Ovary (tissue), 9 donors: ENCODE measurements around the gene TMEFF2. TPM values are rescaled to one million over a fixed set of nuclear protein-coding genes. Genes with fewer than 3 reads are reported as not detected.

ENCODE experiments used
- DNase-seq, 5 donors: peaks; one replicate each; pipeline ENCODE4 v3.0.0-alpha.2; 2019 to 2020
- H3K27ac ChIP-seq, 2 donors: fragments of 200-600 bp; one replicate each; pipeline versions ENCODE4 v1.5.1 to v1.8.0; 2019 to 2022
- H3K27me3 ChIP-seq: fragments of 200-600 bp; one replicate; pipeline ENCODE4 v1.8.0; 2022
- H3K36me3 ChIP-seq: fragments of 200-600 bp; sonication (generic); one replicate; pipeline ENCODE4 v1.5.1; 2019
- H3K4me1 ChIP-seq: one replicate; pipeline ENCODE4 v1.8.1; 2013; ENCODE audit warnings: mild to moderate bottlenecking, moderate library complexity; ENCODE audit not compliant: insufficient read depth
- H3K4me3 ChIP-seq: fragments of 200-600 bp; sonication (generic); one replicate; pipeline ENCODE4 v1.5.1; 2017
- H3K9me3 ChIP-seq, 2 donors: fragments of 200-600 bp in 1 of 2; sonication (generic) in 1 of 2; one replicate each; pipeline versions ENCODE4 v1.5.1 to v1.8.1; 2013 to 2019; ENCODE audit warnings: mild to moderate bottlenecking in 1 of 2, moderate library complexity in 1 of 2
- CTCF ChIP-seq, 3 donors: fragments of 450-650 bp in 2 of 3; fragments of 200-600 bp in 1 of 3; IDR thresholded peaks; one replicate each; pipeline versions ENCODE4 v1.5.1 to v1.8.0; 2016 to 2022; ENCODE audit warnings: antibody characterized with exemption in 3 of 3, mild to moderate bottlenecking in 1 of 3
- EP300 ChIP-seq: sonication (generic); formaldehyde crosslinking; IDR thresholded peaks from one replicate; pipeline ENCODE4 v1.6.1; 2017; ENCODE audit warnings: antibody characterized with exemption
- POLR2A ChIP-seq: fragments of 450-650 bp; IDR thresholded peaks from one replicate; pipeline ENCODE4 v1.6.1; 2017; ENCODE audit warnings: antibody characterized with exemption, mild to moderate bottlenecking, moderate library complexity
- WGBS, 3 donors: extraction: QIAGEN DNeasy Blood & Tissue Kit in 1 of 3; methylation state at CpG; one replicate each; pipeline versions ENCODE4 v1.1.5 to v1.1.7; 2013 to 2017; 5-methylcytosine and 5-hydroxymethylcytosine counted together
- intact Hi-C, 4 donors: fragments of 100-400 bp; cut with DNase I; formaldehyde crosslinking; loops; one replicate each; pipeline versions ENCODE4 v1.11.0 to v1.15.1; 2022 to 2023
- polyA plus RNA-seq, 2 donors: library from polyadenylated mRNA; stranded (reverse); fragments of 200-250 nt in 1 of 2; fragments of 350-450 nt in 1 of 2; fragmentation: Illumina TruSeq in 1 of 2; extraction: RNeasy Lipid Tissue Mini Kit (QIAGEN cat#74804) in 1 of 2; gene quantifications; one replicate each; pipeline ENCODE4 v1.2.3, GENCODE V29; 2013 to 2014
- total RNA-seq, 7 donors: library from RNA; depleted of rRNA in 2 of 7; stranded (reverse); fragments of >200 nt in 2 of 7; fragmentation: NEBNext Ultra II Directional in 3 of 7; extraction: Animal tissue kit (Norgen Biotek cat#: 25700) in 3 of 7; gene quantifications; one replicate each; pipeline versions ENCODE4 v1.1.0 to v1.2.4, GENCODE V29; 2016 to 2023
- donor health status: DM: no; HTN: no; CAD: no; lungs with moderate emphysema.
- donor health status: DM: no; HTN: no; CAD: no.
- donor health status: Bipolar disorder and iron deficiency.
- donor health status: DM: yes; HTN: yes; CAD: no.
- donor health status: DM: no; HTN: no; CAD: no.
- donor health status: DM: yes; HTN: yes; CAD: no.

The TMEFF2 gene
- total and polyA plus RNA-seq, 9 donors = 0.05 to 0.34 (median 0.08) TPM; not detected in 5

- no peaks in the 10 kb centered on the region for H3K4me1 ChIP-seq
- WGBS, 3 donors = 85 to 93% (median 91%) methylated on average over 1 of the region's 1 CpG
- no peak for TF ChIP-seq EP300
- no peak for TF ChIP-seq CTCF (IDR thresholded peaks at IDR 0.05)
- TF ChIP-seq POLR2A = no peak
- no peaks in the 10 kb centered on the region for H3K27me3 ChIP-seq
- no peak overlapping the region for H3K27ac ChIP-seq
- intact Hi-C loops = no loop called here
- no peaks in the 10 kb centered on the region for H3K36me3 ChIP-seq
- no peak for DNase-seq
- no peak overlapping the region for H3K4me3 ChIP-seq
- no peaks in the 10 kb centered on the region for H3K9me3 ChIP-seq
Measured at GRCh38 chr2:192030289-192030688, 164.4 kb downstream of the TMEFF2 start.

- TF ChIP-seq CTCF (IDR thresholded peaks at IDR 0.05) = no peak
- no peak for TF ChIP-seq EP300
- TF ChIP-seq POLR2A = no peak
- WGBS, 3 donors = 86 to 92% (median 89%) methylated on average over 2 of the region's 2 CpGs
- H3K9me3 ChIP-seq = no peaks in the 10 kb centered on the region
Measured at GRCh38 chr2:192029089-192029488, 165.6 kb downstream of the TMEFF2 start.

DNA sequence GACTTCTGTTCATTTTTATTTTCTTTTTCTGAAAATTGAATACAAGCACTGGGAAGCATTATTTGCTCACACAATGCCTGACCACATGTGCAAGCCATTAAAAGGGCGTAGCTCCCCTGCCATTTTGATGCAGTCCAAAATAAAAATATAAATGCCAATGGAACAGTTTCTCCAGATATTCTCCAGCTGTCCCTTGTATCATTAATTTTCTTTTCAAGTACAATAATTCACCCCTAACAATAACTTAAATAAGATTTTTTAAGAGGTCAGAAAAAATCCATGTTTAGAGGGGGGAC lies 168.0 kb downstream of the TMEFF2 start:
- Histone ChIP-seq H3K4me3 (no peak overlapping the region), H3K27ac (no peak overlapping the region), H3K27me3 (no peaks in the 10 kb centered on the region), H3K36me3 (no peaks in the 10 kb centered on the region), H3K9me3 (no peaks in the 10 kb centered on the region), H3K4me1 (no peaks in the 10 kb centered on the region)
- 70 to 82% (median 81%) methylated on average over 1 of the region's 1 CpG for WGBS, 3 donors
- DNase-seq = no peak
- TF ChIP-seq POLR2A = no peak
- no peak for TF ChIP-seq EP300
- no peak for TF ChIP-seq CTCF (IDR thresholded peaks at IDR 0.05)
- intact Hi-C loops = no loop called here

More at GRCh38 chr2:192029089-192029488, 165.6 kb downstream of the TMEFF2 start:
- H3K27me3 ChIP-seq = no peaks in the 10 kb centered on the region
- H3K27ac ChIP-seq = no peak overlapping the region
- H3K4me3 ChIP-seq = no peak overlapping the region
- H3K4me1 ChIP-seq = no peaks in the 10 kb centered on the region
- no peak for DNase-seq
- no peaks in the 10 kb centered on the region for H3K36me3 ChIP-seq
- intact Hi-C loops = no loop called here

- Histone ChIP-seq H3K4me3 (no peak overlapping the region), H3K36me3 (no peaks in the 10 kb centered on the region), H3K27me3 (no peaks in the 10 kb centered on the region), H3K27ac (no peak overlapping the region), H3K9me3 (no peaks in the 10 kb centered on the region), H3K4me1 (no peaks in the 10 kb centered on the region)
- 57 to 67% (median 63%) methylated on average over 7 of the region's 7 CpGs for WGBS, 3 donors
- intact Hi-C loops = no loop called here
- no peak for DNase-seq
- no peak for TF ChIP-seq POLR2A
- TF ChIP-seq EP300 = no peak
- TF ChIP-seq CTCF (IDR thresholded peaks at IDR 0.05) = no peak
Measured at GRCh38 chr2:192026059-192026824, 168.5 kb downstream of the TMEFF2 start.
